GM15510 (cell line): ENCODE data around the gene IDH3A.

Source experiments
- POLR2A ChIP-seq: IDR thresholded peaks from 3 replicates; pipeline ENCODE4 v1.6.1; 2011; ENCODE audit warnings: borderline replicate concordance; ENCODE audit not compliant: insufficient read length; ENCODE audit errors: extremely low read depth

IDH3A gene

GRCh38 chr15:78148392-78149067 lies 632 bp upstream of the IDH3A start:
- no peak for TF ChIP-seq POLR2A

GRCh38 chr15:78149805-78150751 lies 916 bp downstream of the IDH3A start:
- no peak for TF ChIP-seq POLR2A

- TF ChIP-seq POLR2A, result no peak
Measured at GRCh38 chr15:78154955-78155354, 5.8 kb downstream of the IDH3A start.

- TF ChIP-seq POLR2A, result no peak
Measured at GRCh38 chr15:78155355-78155939, 6.3 kb downstream of the IDH3A start.

- TF ChIP-seq POLR2A, result no peak
Measured at GRCh38 chr15:78156653-78157052, 7.5 kb downstream of the IDH3A start.

- no peak for TF ChIP-seq POLR2A
Measured at GRCh38 chr15:78157203-78157602, 8.0 kb downstream of the IDH3A start.

GRCh38 chr15:78159395-78159794 lies 10.2 kb downstream of the IDH3A start:
- TF ChIP-seq POLR2A, result no peak

- no peak for TF ChIP-seq POLR2A
Measured at GRCh38 chr15:78162038-78162437, 12.9 kb downstream of the IDH3A start.

GRCh38 chr15:78164010-78164409 lies 14.8 kb downstream of the IDH3A start:
- no peak for TF ChIP-seq POLR2A

GRCh38 chr15:78167227-78167888 lies 18.2 kb downstream of the IDH3A start:
- no peak for TF ChIP-seq POLR2A

GRCh38 chr15:78168608-78169007 lies 19.4 kb downstream of the IDH3A start:
- TF ChIP-seq POLR2A, result no peak

GRCh38 chr15:78170848-78171773 lies 21.9 kb downstream of the IDH3A start:
- TF ChIP-seq POLR2A, result no peak

- no peak for TF ChIP-seq POLR2A
Measured at GRCh38 chr15:78171864-78172472, 22.8 kb downstream of the IDH3A start.
